GM23338 (cell line): ENCODE results near the gene ANKK1. TPM values are rescaled to one million over a fixed set of nuclear protein-coding genes. Genes with fewer than 3 reads are reported as not detected.

Experiments used
- ATAC-seq: fragments of 200-7000 bp; cut with Tn5 transposase; 3 replicates; pipeline ENCODE4 v1.9.1; 2020
- DNase-seq: peaks from one replicate; pipeline ENCODE4 v3.0.0-alpha.2; 2015; ENCODE audit warnings: low spot score
- H2AFZ ChIP-seq: fragments of 200-600 bp; sonication (generic); 2 replicates; pipeline ENCODE4 v1.8.0; 2016; ENCODE audit warnings: antibody characterized with exemption, mild to moderate bottlenecking, moderate library complexity
- H3F3A ChIP-seq: fragments of 200-600 bp; sonication (generic); replicated peaks from 2 replicates; pipeline ENCODE4 v1.8.0; 2017; ENCODE audit warnings: antibody characterized with exemption, mixed run types, low read depth
- H3K27ac ChIP-seq: fragments of 200-600 bp; sonication (generic); 2 replicates; pipeline ENCODE4 v1.6.1; 2016; ENCODE audit warnings: low read depth
- H3K27me3 ChIP-seq: fragments of 200-600 bp; sonication (generic); 2 replicates; pipeline ENCODE4 v1.8.0; 2016; ENCODE audit warnings: mild to moderate bottlenecking, mixed run types, moderate library complexity; ENCODE audit not compliant: insufficient read depth
- H3K36me3 ChIP-seq: fragments of 200-600 bp; sonication (generic); 2 replicates; pipeline ENCODE4 v1.8.0; 2016; ENCODE audit warnings: mild to moderate bottlenecking; ENCODE audit not compliant: insufficient read depth
- H3K4me1 ChIP-seq: fragments of 200-600 bp; sonication (generic); 2 replicates; pipeline ENCODE4 v1.8.0; 2016; ENCODE audit warnings: mild to moderate bottlenecking, moderate library complexity; ENCODE audit not compliant: insufficient read depth
- H3K4me2 ChIP-seq: fragments of 200-600 bp; sonication (generic); 2 replicates; pipeline ENCODE4 v1.7.1; 2017; ENCODE audit warnings: mixed run types
- H3K4me3 ChIP-seq: fragments of 200-600 bp; sonication (generic); 2 replicates; pipeline ENCODE4 v1.6.1; 2016; ENCODE audit warnings: mixed run types
- H3K79me2 ChIP-seq: fragments of 200-600 bp; sonication (generic); replicated peaks from 2 replicates; pipeline ENCODE4 v1.8.0; 2017; ENCODE audit warnings: mild to moderate bottlenecking; ENCODE audit not compliant: insufficient read depth
- H3K9me2 ChIP-seq: fragments of 200-600 bp; sonication (generic); 2 replicates; pipeline ENCODE4 v1.8.0; 2017; ENCODE audit not compliant: insufficient read depth
- H4K20me1 ChIP-seq: fragments of 200-600 bp; sonication (generic); replicated peaks from 2 replicates; pipeline ENCODE4 v1.8.0; 2017; ENCODE audit warnings: mild to moderate bottlenecking; ENCODE audit not compliant: insufficient read depth
- H3K27ac Mint-ChIP-seq: 2 replicates; pipeline ENCODE4 v1.8.0; 2020; ENCODE audit warnings: inconsistent platforms, mild to moderate bottlenecking, moderate library complexity, mixed read lengths
- H3K27me3 Mint-ChIP-seq: 3 replicates; pipeline ENCODE4 v1.8.0; 2022; ENCODE audit warnings: low read depth, mild to moderate bottlenecking, moderate library complexity, mixed read lengths, inconsistent platforms; ENCODE audit not compliant: insufficient read depth, poor library complexity
- H3K36me3 Mint-ChIP-seq: 3 replicates; pipeline ENCODE4 v1.8.0; 2021; ENCODE audit warnings: low read depth, mild to moderate bottlenecking, inconsistent platforms, moderate library complexity, mixed read lengths
- H3K4me1 Mint-ChIP-seq: 3 replicates; pipeline ENCODE4 v1.8.0; 2020; ENCODE audit warnings: mild to moderate bottlenecking, inconsistent platforms, mixed read lengths
- H3K4me3 Mint-ChIP-seq: 3 replicates; pipeline ENCODE4 v1.8.0; 2021; ENCODE audit warnings: moderate library complexity, mild to moderate bottlenecking, inconsistent platforms, mixed read lengths
- H3K9me3 Mint-ChIP-seq: 3 replicates; pipeline ENCODE4 v1.8.0; 2020; ENCODE audit warnings: moderate library complexity, mild to moderate bottlenecking, inconsistent platforms, mixed read lengths
- EZH2 ChIP-seq: fragments of 200-600 bp; sonication (generic); IDR thresholded peaks from one replicate; pipeline ENCODE4 v1.8.0; 2017; ENCODE audit warnings: antibody characterized with exemption, mild to moderate bottlenecking, low read depth; ENCODE audit not compliant: unreplicated experiment
- EZH2phosphoT487 ChIP-seq: fragments of 200-600 bp; sonication (generic); IDR thresholded peaks from one replicate; pipeline ENCODE4 v1.8.1; 2018; ENCODE audit warnings: antibody characterized with exemption; ENCODE audit not compliant: unreplicated experiment
- JUNB ChIP-seq: IDR thresholded peaks from one replicate; pipeline ENCODE4 v1.6.1; 2016; ENCODE audit warnings: antibody characterized with exemption; ENCODE audit not compliant: unreplicated experiment
- NANOG ChIP-seq: IDR thresholded peaks from 2 replicates; pipeline ENCODE4 v1.6.1; 2016; ENCODE audit warnings: antibody characterized with exemption, borderline replicate concordance
- POLR2AphosphoS5 ChIP-seq: IDR thresholded peaks from 2 replicates; pipeline ENCODE4 v1.6.1; 2016; ENCODE audit warnings: antibody characterized with exemption, low read depth
- STAT1 ChIP-seq: IDR thresholded peaks from one replicate; pipeline ENCODE4 v1.6.1; 2016; ENCODE audit warnings: antibody characterized with exemption; ENCODE audit not compliant: unreplicated experiment
- ZNF331 ChIP-seq: fragments of 250-450 bp; sonication (Bioruptor Pico); IDR thresholded peaks from 2 replicates; pipeline ENCODE4 v1.5.0; 2020; ENCODE audit warnings: low read depth, mild to moderate bottlenecking, moderate library complexity
- polyA plus RNA-seq: library from polyadenylated mRNA; unstranded; fragments of >200 nt; fragmentation: Nextera tagmentation; extraction: Ambion mirVana; gene quantifications from 2 replicates; pipeline ENCODE4 v1.2.1, GENCODE V29; 2016
- total RNA-seq: library from RNA; depleted of rRNA; stranded (reverse); fragments of >200 nt; shearing (Covaris generic); gene quantifications from 2 replicates; pipeline ENCODE4 v1.2.3, GENCODE V29; 2014
- TF ChIP-seq, protein P1 (sequence below), 2 experiments: fragments of 200-600 bp in 1 of 2; sonication (generic) in 1 of 2; conservative IDR thresholded peaks; 2 replicates each; pipeline versions ENCODE4 v1.5.1 to v1.6.1; 2016 to 2017; ENCODE audit warnings: antibody characterized with exemption in 2 of 2, low read depth in 2 of 2, mild to moderate bottlenecking in 2 of 2, moderate library complexity in 1 of 2
- TF ChIP-seq, protein P2 (sequence below): IDR thresholded peaks from one replicate; pipeline ENCODE4 v1.6.1; 2018; ENCODE audit warnings: antibody characterized with exemption; ENCODE audit not compliant: unreplicated experiment
- TF ChIP-seq, protein P3 (sequence below): IDR thresholded peaks from 2 replicates; pipeline ENCODE4 v1.6.1; 2016; ENCODE audit warnings: antibody characterized with exemption

ANKK1 gene
- total and polyA plus RNA-seq, 2 experiments from 2014 or later: 0.08 to 0.14 TPM

DNA sequence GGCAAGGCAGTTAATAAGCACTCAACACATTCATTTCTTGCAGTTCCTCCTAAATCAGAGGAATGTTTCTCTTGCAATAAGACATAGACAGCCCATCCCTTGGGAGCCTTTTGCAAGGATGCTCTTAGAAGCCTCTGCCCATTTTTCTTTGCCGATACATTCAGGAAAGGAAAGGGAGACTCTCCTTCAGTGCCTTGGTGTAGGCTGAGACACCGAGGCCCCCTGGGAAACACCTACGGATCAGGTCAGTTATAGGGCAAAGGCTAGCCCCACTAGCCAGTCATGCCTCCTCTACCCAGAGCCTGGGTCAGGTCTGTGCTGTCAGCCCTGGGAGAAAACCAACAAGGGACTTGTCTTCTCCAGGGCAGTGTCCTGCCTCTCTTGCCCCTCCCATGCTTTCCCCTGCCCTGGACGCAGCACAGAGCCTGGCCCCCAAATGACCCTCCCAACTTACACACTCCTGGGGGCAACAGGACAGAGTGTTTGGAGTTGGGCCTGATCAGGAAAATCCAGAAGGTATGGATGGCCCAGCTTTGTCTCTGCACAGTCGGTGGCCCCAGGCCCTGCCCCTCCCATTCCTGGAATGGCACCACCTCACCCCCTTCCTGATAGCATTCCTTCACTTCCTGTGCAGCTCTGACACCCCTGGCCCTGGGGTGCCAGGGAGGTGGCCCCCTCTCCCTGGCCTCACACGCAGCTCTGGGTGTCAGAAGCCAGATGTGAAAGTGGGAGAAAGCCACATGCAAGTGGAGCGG, 18.3 kb downstream of the ANKK1 start (continued):
- TF ChIP-seq EZH2phosphoT487: no peak
- no peak for TF ChIP-seq EZH2
- TF ChIP-seq, protein P1, sequence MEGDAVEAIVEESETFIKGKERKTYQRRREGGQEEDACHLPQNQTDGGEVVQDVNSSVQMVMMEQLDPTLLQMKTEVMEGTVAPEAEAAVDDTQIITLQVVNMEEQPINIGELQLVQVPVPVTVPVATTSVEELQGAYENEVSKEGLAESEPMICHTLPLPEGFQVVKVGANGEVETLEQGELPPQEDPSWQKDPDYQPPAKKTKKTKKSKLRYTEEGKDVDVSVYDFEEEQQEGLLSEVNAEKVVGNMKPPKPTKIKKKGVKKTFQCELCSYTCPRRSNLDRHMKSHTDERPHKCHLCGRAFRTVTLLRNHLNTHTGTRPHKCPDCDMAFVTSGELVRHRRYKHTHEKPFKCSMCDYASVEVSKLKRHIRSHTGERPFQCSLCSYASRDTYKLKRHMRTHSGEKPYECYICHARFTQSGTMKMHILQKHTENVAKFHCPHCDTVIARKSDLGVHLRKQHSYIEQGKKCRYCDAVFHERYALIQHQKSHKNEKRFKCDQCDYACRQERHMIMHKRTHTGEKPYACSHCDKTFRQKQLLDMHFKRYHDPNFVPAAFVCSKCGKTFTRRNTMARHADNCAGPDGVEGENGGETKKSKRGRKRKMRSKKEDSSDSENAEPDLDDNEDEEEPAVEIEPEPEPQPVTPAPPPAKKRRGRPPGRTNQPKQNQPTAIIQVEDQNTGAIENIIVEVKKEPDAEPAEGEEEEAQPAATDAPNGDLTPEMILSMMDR (conservative IDR thresholded peaks at IDR 0.05; ENCODE audit: low read depth in 2 of 2): no peak
- no peak for TF ChIP-seq ZNF331 (CRISPR knock-in tag)
- TF ChIP-seq STAT1: no peak
- no peak for TF ChIP-seq POLR2AphosphoS5
- TF ChIP-seq, protein P2, sequence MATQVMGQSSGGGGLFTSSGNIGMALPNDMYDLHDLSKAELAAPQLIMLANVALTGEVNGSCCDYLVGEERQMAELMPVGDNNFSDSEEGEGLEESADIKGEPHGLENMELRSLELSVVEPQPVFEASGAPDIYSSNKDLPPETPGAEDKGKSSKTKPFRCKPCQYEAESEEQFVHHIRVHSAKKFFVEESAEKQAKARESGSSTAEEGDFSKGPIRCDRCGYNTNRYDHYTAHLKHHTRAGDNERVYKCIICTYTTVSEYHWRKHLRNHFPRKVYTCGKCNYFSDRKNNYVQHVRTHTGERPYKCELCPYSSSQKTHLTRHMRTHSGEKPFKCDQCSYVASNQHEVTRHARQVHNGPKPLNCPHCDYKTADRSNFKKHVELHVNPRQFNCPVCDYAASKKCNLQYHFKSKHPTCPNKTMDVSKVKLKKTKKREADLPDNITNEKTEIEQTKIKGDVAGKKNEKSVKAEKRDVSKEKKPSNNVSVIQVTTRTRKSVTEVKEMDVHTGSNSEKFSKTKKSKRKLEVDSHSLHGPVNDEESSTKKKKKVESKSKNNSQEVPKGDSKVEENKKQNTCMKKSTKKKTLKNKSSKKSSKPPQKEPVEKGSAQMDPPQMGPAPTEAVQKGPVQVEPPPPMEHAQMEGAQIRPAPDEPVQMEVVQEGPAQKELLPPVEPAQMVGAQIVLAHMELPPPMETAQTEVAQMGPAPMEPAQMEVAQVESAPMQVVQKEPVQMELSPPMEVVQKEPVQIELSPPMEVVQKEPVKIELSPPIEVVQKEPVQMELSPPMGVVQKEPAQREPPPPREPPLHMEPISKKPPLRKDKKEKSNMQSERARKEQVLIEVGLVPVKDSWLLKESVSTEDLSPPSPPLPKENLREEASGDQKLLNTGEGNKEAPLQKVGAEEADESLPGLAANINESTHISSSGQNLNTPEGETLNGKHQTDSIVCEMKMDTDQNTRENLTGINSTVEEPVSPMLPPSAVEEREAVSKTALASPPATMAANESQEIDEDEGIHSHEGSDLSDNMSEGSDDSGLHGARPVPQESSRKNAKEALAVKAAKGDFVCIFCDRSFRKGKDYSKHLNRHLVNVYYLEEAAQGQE: no peak
- no peak for TF ChIP-seq JUNB
- TF ChIP-seq NANOG: no peak
- TF ChIP-seq, protein P3, sequence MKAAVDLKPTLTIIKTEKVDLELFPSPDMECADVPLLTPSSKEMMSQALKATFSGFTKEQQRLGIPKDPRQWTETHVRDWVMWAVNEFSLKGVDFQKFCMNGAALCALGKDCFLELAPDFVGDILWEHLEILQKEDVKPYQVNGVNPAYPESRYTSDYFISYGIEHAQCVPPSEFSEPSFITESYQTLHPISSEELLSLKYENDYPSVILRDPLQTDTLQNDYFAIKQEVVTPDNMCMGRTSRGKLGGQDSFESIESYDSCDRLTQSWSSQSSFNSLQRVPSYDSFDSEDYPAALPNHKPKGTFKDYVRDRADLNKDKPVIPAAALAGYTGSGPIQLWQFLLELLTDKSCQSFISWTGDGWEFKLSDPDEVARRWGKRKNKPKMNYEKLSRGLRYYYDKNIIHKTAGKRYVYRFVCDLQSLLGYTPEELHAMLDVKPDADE: no peak

DNA sequence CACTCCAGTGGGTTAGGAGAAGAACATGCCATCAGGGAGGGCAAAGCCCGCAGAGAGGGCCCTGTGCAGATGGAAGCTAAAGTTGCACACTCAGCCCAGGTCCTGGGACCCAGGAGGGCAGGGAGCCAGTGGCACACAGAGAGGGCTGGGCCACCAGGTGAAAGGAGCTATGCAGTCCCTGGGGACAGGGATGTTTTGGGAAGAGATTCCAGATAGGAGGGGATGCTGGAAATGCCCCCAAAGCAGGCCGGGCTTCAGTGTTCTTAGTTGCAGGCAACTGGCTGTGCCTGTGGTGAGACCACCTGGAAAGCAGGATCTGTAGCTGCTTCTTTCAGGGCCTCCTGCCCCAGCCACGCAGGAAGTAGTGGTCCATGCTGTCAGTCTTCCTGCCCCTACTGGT, 19.6 kb downstream of the ANKK1 start:
- H2AFZ ChIP-seq: no peak overlapping the region
- Mint-ChIP-seq H3K27me3 (peaks cover 7% of the 10 kb centered on the region), H3K9me3 (no peaks in the 10 kb centered on the region), H3K4me3 (no peak overlapping the region), H3K36me3 (no peaks in the 10 kb centered on the region; the same call in 2 of the 3 replicates), H3K4me1 (peaks cover 8% of the 10 kb centered on the region), H3K27ac (0 out of 2 replicates have a peak overlapping the region, but pooled peaks have one; percentile 23)
- TF ChIP-seq, protein P2: no peak
- TF ChIP-seq NANOG: no peak
- TF ChIP-seq, protein P1 (conservative IDR thresholded peaks at IDR 0.05; ENCODE audit: low read depth in 2 of 2): no peak
- DNase-seq (no peak), ATAC-seq (no peak)
- H3K36me3 ChIP-seq: no peaks in the 10 kb centered on the region
- no peaks in the 10 kb centered on the region for H3K9me2 ChIP-seq
- H3F3A ChIP-seq: no peaks in the 10 kb centered on the region
- no peak overlapping the region for H3K4me2 ChIP-seq
- H3K4me3 ChIP-seq: no peak overlapping the region
- H4K20me1 ChIP-seq: no peaks in the 10 kb centered on the region
- no peaks in the 10 kb centered on the region for H3K27me3 ChIP-seq
- no peak overlapping the region for H3K27ac ChIP-seq
- no peaks in the 10 kb centered on the region for H3K79me2 ChIP-seq
- no peaks in the 10 kb centered on the region for H3K4me1 ChIP-seq
